Neural cell (in vitro differentiated cells): ENCODE results near the gene NOL4L. TPM values are rescaled to one million over a fixed set of nuclear protein-coding genes. Genes with fewer than 3 reads are reported as not detected.
"Not testable (repeated sequence)": the region's sequence is repeated elsewhere in the genome, so short reads cannot be mapped to it uniquely, and the experiment has no call there.

Experiments used
- H2AFZ ChIP-seq: fragments of 200-600, 300-800 bp; sonication (generic), shearing (Covaris generic); 2 replicates; pipeline ENCODE4 v1.6.0; 2014; ENCODE audit warnings: low read depth, mild to moderate bottlenecking, antibody characterized with exemption, low read length, moderate library complexity
- H3F3A ChIP-seq: fragments of 200-600 bp; shearing (Covaris generic); 2 replicates; pipeline ENCODE4 v1.6.1; 2016; ENCODE audit warnings: mild to moderate bottlenecking, moderate library complexity, mixed read lengths, antibody characterized with exemption, low read length; ENCODE audit not compliant: insufficient read depth, poor library complexity, severe bottlenecking
- H3K27ac ChIP-seq: fragments of 200-600, 300-800 bp; sonication (generic), shearing (Covaris generic); 2 replicates; pipeline ENCODE4 v1.5.1; 2014; ENCODE audit warnings: mild to moderate bottlenecking, low read length, moderate library complexity
- H3K27me3 ChIP-seq: fragments of 300-800, 200-600 bp; sonication (generic), shearing (Covaris generic); 2 replicates; pipeline ENCODE4 v1.6.0; 2014; ENCODE audit warnings: mild to moderate bottlenecking, low read depth, low read length, moderate library complexity; ENCODE audit not compliant: insufficient read depth
- H3K36me3 ChIP-seq: fragments of 300-800, 200-600 bp; sonication (generic), shearing (Covaris generic); 2 replicates; pipeline ENCODE4 v1.5.1; 2014; ENCODE audit warnings: mild to moderate bottlenecking, antibody characterized with exemption, low read length, moderate library complexity; ENCODE audit not compliant: insufficient read depth
- H3K4me2 ChIP-seq: fragments of 300-800, 200-600 bp; sonication (generic), shearing (Covaris generic); 2 replicates; pipeline ENCODE4 v1.6.0; 2014; ENCODE audit warnings: mild to moderate bottlenecking, low read length
- H3K4me3 ChIP-seq: fragments of 300-800, 200-600 bp; sonication (generic), shearing (Covaris generic); 2 replicates; pipeline ENCODE4 v1.5.1; 2014; ENCODE audit warnings: mild to moderate bottlenecking, low read length, moderate library complexity
- H3K79me2 ChIP-seq: fragments of 200-600 bp; shearing (Covaris generic); replicated peaks from 2 replicates; pipeline ENCODE4 v1.6.0; 2014; ENCODE audit warnings: mild to moderate bottlenecking, low read length, moderate library complexity; ENCODE audit not compliant: insufficient read depth
- H3K9ac ChIP-seq: fragments of 300-800, 200-600 bp; sonication (generic), shearing (Covaris generic); 2 replicates; pipeline ENCODE4 v1.6.1; 2016; ENCODE audit warnings: mild to moderate bottlenecking, low read length, mixed read lengths
- H3K9me2 ChIP-seq: fragments of 200-600 bp; shearing (Covaris generic); 2 replicates; pipeline ENCODE4 v1.6.1; 2016; ENCODE audit warnings: mild to moderate bottlenecking, low read length, mixed read lengths; ENCODE audit not compliant: insufficient read depth
- H3K9me3 ChIP-seq: fragments of 200-600, 300-800 bp; sonication (generic), shearing (Covaris generic); 2 replicates; pipeline ENCODE4 v1.6.1; 2016; ENCODE audit warnings: mild to moderate bottlenecking, mixed run types, low read length, moderate library complexity, mixed read lengths
- H4K20me1 ChIP-seq: fragments of 200-600 bp; shearing (Covaris generic); 2 replicates; pipeline ENCODE4 v1.6.1; 2016; ENCODE audit warnings: mild to moderate bottlenecking, mixed run types; ENCODE audit not compliant: insufficient read depth
- EP300 ChIP-seq: fragments of 450-650 bp; conservative IDR thresholded peaks from 2 replicates; pipeline ENCODE4 v1.6.1; 2014; ENCODE audit warnings: antibody characterized with exemption, mild to moderate bottlenecking, moderate library complexity; ENCODE audit not compliant: poor library complexity, severe bottlenecking
- EZH2 ChIP-seq: fragments of 200-600, 300-800 bp; shearing (Covaris generic), sonication (generic); IDR thresholded peaks from 2 replicates; pipeline ENCODE4 v1.6.1; 2014; ENCODE audit warnings: antibody characterized with exemption, low read length, borderline replicate concordance, mild to moderate bottlenecking; ENCODE audit not compliant: insufficient read depth, poor library complexity, severe bottlenecking
- MXI1 ChIP-seq: fragments of 450-650 bp; conservative IDR thresholded peaks from 2 replicates; pipeline ENCODE4 v1.6.1; 2014; ENCODE audit warnings: antibody characterized with exemption, mild to moderate bottlenecking; ENCODE audit not compliant: poor library complexity, severe bottlenecking
- POLR2AphosphoS5 ChIP-seq: IDR thresholded peaks from 2 replicates; pipeline ENCODE4 v1.6.1; 2012
- RAD21 ChIP-seq: fragments of 450-650 bp; conservative IDR thresholded peaks from 2 replicates; pipeline ENCODE4 v1.6.1; 2014; ENCODE audit warnings: antibody characterized with exemption, mild to moderate bottlenecking, moderate library complexity
- SMC3 ChIP-seq: fragments of 450-650 bp; conservative IDR thresholded peaks from 2 replicates; pipeline ENCODE4 v1.6.1; 2014; ENCODE audit warnings: antibody characterized with exemption, mild to moderate bottlenecking, moderate library complexity; ENCODE audit not compliant: poor library complexity
- TAF1 ChIP-seq: IDR thresholded peaks from 2 replicates; pipeline ENCODE4 v1.6.1; 2012; ENCODE audit warnings: low read depth
- polyA plus RNA-seq: library from polyadenylated mRNA; depleted of rRNA; stranded (reverse); fragments of >200 nt; gene quantifications from 2 replicates; pipeline ENCODE4 v1.2.3, GENCODE V29; 2014
- TF ChIP-seq, protein P1 (sequence below): IDR thresholded peaks from 2 replicates; pipeline ENCODE4 v1.6.1; 2012; ENCODE audit warnings: borderline replicate concordance
- TF ChIP-seq, protein P2 (sequence below): fragments of 450-650 bp; IDR thresholded peaks from 2 replicates; pipeline ENCODE4 v1.5.1; 2014; ENCODE audit warnings: antibody characterized with exemption, mild to moderate bottlenecking, moderate library complexity; ENCODE audit not compliant: poor library complexity, severe bottlenecking

The NOL4L gene
- polyA plus RNA-seq, 1 donor from 2014 or later: 20.4 TPM

DNA sequence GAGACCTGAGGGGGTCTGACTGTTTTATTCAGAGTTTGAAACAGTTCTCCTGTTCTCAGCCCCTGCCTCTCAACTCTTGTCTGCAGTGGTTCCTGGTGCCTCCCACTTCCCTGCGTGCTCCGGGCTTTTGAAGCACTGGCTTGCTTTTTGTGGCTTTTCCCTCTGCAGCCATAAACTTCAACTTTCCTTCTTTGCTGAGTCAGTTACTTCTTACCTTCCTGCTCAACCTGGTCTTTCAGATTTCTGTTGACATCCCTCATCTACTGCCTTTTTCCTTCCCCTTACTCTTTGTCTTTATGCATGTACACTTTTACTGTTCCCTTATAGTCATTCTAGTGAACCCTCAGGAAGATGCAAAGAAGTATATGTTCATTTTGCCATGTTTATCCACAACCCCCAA lies 169.6 kb downstream of the NOL4L start:
- H3K9ac ChIP-seq: no peak overlapping the region
- no peaks in the 10 kb centered on the region for H3K36me3 ChIP-seq
- H3K4me2 ChIP-seq: no peak overlapping the region
- H2AFZ ChIP-seq: no peak overlapping the region
- H3K27ac ChIP-seq: no peak overlapping the region
- no peaks in the 10 kb centered on the region for H3K9me3 ChIP-seq
- no peaks in the 10 kb centered on the region for H3K27me3 ChIP-seq
- peaks cover 20% of the 10 kb centered on the region for H3K79me2 ChIP-seq
- H3K9me2 ChIP-seq: no peaks in the 10 kb centered on the region
- no peaks in the 10 kb centered on the region for H3F3A ChIP-seq
- H4K20me1 ChIP-seq: no peaks in the 10 kb centered on the region
- H3K4me3 ChIP-seq: no peak overlapping the region
- TF ChIP-seq POLR2AphosphoS5 (no peak), EZH2 (no peak), MXI1 (no peak), RAD21 (no peak), EP300 (no peak), SMC3 (no peak), TAF1 (no peak)
- TF ChIP-seq, protein P1, sequence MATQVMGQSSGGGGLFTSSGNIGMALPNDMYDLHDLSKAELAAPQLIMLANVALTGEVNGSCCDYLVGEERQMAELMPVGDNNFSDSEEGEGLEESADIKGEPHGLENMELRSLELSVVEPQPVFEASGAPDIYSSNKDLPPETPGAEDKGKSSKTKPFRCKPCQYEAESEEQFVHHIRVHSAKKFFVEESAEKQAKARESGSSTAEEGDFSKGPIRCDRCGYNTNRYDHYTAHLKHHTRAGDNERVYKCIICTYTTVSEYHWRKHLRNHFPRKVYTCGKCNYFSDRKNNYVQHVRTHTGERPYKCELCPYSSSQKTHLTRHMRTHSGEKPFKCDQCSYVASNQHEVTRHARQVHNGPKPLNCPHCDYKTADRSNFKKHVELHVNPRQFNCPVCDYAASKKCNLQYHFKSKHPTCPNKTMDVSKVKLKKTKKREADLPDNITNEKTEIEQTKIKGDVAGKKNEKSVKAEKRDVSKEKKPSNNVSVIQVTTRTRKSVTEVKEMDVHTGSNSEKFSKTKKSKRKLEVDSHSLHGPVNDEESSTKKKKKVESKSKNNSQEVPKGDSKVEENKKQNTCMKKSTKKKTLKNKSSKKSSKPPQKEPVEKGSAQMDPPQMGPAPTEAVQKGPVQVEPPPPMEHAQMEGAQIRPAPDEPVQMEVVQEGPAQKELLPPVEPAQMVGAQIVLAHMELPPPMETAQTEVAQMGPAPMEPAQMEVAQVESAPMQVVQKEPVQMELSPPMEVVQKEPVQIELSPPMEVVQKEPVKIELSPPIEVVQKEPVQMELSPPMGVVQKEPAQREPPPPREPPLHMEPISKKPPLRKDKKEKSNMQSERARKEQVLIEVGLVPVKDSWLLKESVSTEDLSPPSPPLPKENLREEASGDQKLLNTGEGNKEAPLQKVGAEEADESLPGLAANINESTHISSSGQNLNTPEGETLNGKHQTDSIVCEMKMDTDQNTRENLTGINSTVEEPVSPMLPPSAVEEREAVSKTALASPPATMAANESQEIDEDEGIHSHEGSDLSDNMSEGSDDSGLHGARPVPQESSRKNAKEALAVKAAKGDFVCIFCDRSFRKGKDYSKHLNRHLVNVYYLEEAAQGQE: no peak
- TF ChIP-seq, protein P2, sequence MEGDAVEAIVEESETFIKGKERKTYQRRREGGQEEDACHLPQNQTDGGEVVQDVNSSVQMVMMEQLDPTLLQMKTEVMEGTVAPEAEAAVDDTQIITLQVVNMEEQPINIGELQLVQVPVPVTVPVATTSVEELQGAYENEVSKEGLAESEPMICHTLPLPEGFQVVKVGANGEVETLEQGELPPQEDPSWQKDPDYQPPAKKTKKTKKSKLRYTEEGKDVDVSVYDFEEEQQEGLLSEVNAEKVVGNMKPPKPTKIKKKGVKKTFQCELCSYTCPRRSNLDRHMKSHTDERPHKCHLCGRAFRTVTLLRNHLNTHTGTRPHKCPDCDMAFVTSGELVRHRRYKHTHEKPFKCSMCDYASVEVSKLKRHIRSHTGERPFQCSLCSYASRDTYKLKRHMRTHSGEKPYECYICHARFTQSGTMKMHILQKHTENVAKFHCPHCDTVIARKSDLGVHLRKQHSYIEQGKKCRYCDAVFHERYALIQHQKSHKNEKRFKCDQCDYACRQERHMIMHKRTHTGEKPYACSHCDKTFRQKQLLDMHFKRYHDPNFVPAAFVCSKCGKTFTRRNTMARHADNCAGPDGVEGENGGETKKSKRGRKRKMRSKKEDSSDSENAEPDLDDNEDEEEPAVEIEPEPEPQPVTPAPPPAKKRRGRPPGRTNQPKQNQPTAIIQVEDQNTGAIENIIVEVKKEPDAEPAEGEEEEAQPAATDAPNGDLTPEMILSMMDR: no peak

DNA sequence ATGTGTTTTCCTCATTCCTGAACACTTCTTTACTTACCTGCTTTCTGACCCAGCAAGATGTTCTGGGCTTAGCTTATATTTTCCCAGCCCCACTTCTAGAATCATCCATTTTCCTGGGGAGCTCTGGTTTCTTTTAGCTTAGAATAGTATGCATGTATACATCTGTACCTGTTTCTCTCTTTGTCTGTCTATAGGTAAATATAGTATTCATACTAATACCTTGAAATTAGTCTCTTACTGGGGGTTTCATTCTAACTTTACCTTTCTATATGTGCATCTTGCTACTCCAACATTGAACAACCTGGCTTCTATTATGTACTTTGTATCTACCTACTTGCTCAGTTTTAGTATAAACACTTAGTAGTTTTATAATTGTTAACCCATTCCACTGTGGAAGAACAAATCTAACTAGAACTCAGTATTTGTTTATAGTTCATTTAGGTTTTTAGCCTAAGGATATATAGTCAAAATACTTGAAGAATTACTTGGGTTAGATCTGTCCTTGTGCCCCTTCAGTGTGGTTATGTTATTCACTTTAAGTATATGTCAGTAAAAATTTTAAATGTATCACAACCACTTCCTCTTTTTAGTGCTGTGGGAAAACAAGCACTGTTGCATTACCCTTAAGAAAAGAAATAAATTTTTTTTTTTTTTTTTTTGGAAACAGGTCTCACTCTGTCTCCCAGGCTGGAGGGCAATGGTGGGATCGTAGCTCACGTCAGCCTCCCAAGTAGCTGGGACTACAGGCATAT lies 173.0 kb downstream of the NOL4L start:
- Histone ChIP-seq H3K9ac (no peak overlapping the region), H3K9me3 (no peaks in the 10 kb centered on the region), H3K36me3 (no peaks in the 10 kb centered on the region), H3K9me2 (no peaks in the 10 kb centered on the region), H3F3A (no peaks in the 10 kb centered on the region), H3K4me2 (no peak overlapping the region), H3K4me3 (no peak overlapping the region), H3K27ac (no peak overlapping the region), H2AFZ (no peak overlapping the region), H4K20me1 (no peaks in the 10 kb centered on the region), H3K27me3 (no peaks in the 10 kb centered on the region), H3K79me2 (peaks cover 20% of the 10 kb centered on the region)
- TF ChIP-seq, protein P1: no peak
- TF ChIP-seq, protein P2: no peak
- TF ChIP-seq EP300 (no peak), RAD21 (no peak), TAF1 (no peak), EZH2 (no peak), MXI1 (no peak), POLR2AphosphoS5 (no peak), SMC3 (no peak)

DNA sequence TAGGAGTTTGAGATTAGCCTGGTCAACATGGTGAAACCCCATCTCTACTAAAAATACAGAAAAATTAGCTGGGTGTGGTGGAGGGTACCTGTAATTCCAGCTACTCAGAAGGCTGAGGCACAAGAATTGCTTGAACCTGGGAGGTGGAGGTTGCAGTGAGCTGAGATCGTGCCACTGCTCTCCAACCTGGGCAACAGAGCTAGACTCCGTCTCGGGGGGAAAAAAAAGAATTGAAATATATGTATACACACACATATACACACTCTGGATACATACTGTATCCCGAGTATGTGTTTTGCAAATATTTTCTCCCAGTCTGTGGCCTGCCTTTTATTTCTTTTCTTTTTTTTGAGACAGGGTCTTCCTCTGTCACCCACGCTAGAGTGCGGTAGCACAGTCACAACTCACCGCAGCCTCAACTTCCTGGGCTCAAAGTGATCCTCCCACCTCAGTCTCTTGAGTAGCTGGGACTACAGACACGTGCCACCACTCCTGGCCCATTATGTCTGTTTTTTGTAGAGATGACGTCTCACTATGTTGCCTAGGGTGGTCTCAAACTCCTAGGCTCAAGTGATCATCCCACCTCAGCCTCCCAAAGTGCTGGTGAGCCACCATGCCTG lies 177.9 kb downstream of the NOL4L start:
- not testable (repeated sequence) for H3K4me2 ChIP-seq, H3K9me3 ChIP-seq, H2AFZ ChIP-seq, H4K20me1 ChIP-seq, H3K9me2 ChIP-seq, H3K36me3 ChIP-seq, H3K27me3 ChIP-seq, H3K9ac ChIP-seq, H3K79me2 ChIP-seq, H3K4me3 ChIP-seq, H3K27ac ChIP-seq, H3F3A ChIP-seq
